ENCODE results near the gene ADGRB3. TPM values are rescaled to one million over a fixed set of nuclear protein-coding genes. Genes with fewer than 3 reads are reported as not detected.
"Not testable (repeated sequence)": the region's sequence is repeated elsewhere in the genome, so short reads cannot be mapped to it uniquely, and the experiment has no call there.

Gene ADGRB3
- total and polyA plus RNA-seq, 4 donors = 0.47 to 24.6 (median 1.9) TPM

GRCh38 chr6:68779366-68779765, 144.3 kb downstream of the ADGRB3 start:
- Histone ChIP-seq H3K27ac (ENCODE audit: low read depth in 1 of 2, low read length in 1 of 2) (no peak overlapping the region), H3K9ac (ENCODE audit: insufficient read depth in 1 of 2, low read length in 2 of 2) (peak overlapping the region in 1 of 2 donors; percentile 47), H3K36me3 (ENCODE audit: control insufficient read depth in 4 of 4, insufficient read depth in 4 of 4, low read length in 4 of 4) (no peaks in the 10 kb centered on the region), H3K4me1 (ENCODE audit: control insufficient read depth in 5 of 5, insufficient read depth in 5 of 5, low read length in 5 of 5) (peaks cover 0 to 33% (median 0%) of the 10 kb centered on the region in 5 donors), H3K4me3 (no peak overlapping the region), H3K27me3 (ENCODE audit: control insufficient read depth in 3 of 3, insufficient read depth in 3 of 3, low read length in 2 of 3) (no peaks in the 10 kb centered on the region), H3K9me3 (ENCODE audit: control insufficient read depth in 4 of 4, insufficient read depth in 3 of 4, low read length in 3 of 4) (no peaks in the 10 kb centered on the region)
- no peak for TF ChIP-seq CTCF (IDR thresholded peaks at IDR 0.05; ENCODE audit: control extremely low read depth, extremely low read depth)
- ATAC-seq (ENCODE audit: insufficient read depth, low FRiP score) = no peak
- WGBS, 2 donors = 56 to 67% methylated on average over 2 of the region's 2 CpGs
- peak in 1 of 3 donors; percentile 40 for DNase-seq

GRCh38 chr6:68790128-68790527, 155.0 kb downstream of the ADGRB3 start:
- H3K9me3 ChIP-seq (ENCODE audit: control insufficient read depth in 4 of 4, insufficient read depth in 3 of 4, low read length in 3 of 4); H3K4me1 ChIP-seq (ENCODE audit: control insufficient read depth in 5 of 5, insufficient read depth in 5 of 5, low read length in 5 of 5); ATAC-seq (ENCODE audit: insufficient read depth, low FRiP score); H3K4me3 ChIP-seq; H3K27me3 ChIP-seq (ENCODE audit: control insufficient read depth in 3 of 3, insufficient read depth in 3 of 3, low read length in 2 of 3); H3K9ac ChIP-seq (ENCODE audit: insufficient read depth in 1 of 2, low read length in 2 of 2); H3K36me3 ChIP-seq (ENCODE audit: control insufficient read depth in 4 of 4, insufficient read depth in 4 of 4, low read length in 4 of 4); H3K27ac ChIP-seq (ENCODE audit: low read depth in 1 of 2, low read length in 1 of 2); DNase-seq: not testable (repeated sequence)
- WGBS, 2 donors = 72 to 79% methylated on average over 6 of the region's 6 CpGs

GRCh38 chr6:68814976-68815375, 179.9 kb downstream of the ADGRB3 start:
- not testable (repeated sequence) for H3K9ac ChIP-seq (ENCODE audit: insufficient read depth in 1 of 2, low read length in 2 of 2); H3K27ac ChIP-seq (ENCODE audit: low read depth in 1 of 2, low read length in 1 of 2); H3K4me1 ChIP-seq (ENCODE audit: control insufficient read depth in 5 of 5, insufficient read depth in 5 of 5, low read length in 5 of 5); DNase-seq; ATAC-seq (ENCODE audit: insufficient read depth, low FRiP score); H3K4me3 ChIP-seq; H3K9me3 ChIP-seq (ENCODE audit: control insufficient read depth in 4 of 4, insufficient read depth in 3 of 4, low read length in 3 of 4); H3K27me3 ChIP-seq (ENCODE audit: control insufficient read depth in 3 of 3, insufficient read depth in 3 of 3, low read length in 2 of 3); H3K36me3 ChIP-seq (ENCODE audit: control insufficient read depth in 4 of 4, insufficient read depth in 4 of 4, low read length in 4 of 4)
- WGBS, 2 donors = 72 to 73% methylated on average over 5 of the region's 5 CpGs

- Histone ChIP-seq H3K4me3 (no peak overlapping the region), H3K9ac (ENCODE audit: insufficient read depth in 1 of 2, low read length in 2 of 2) (no peak overlapping the region), H3K27me3 (ENCODE audit: control insufficient read depth in 3 of 3, insufficient read depth in 3 of 3, low read length in 2 of 3) (no peaks in the 10 kb centered on the region), H3K36me3 (ENCODE audit: control insufficient read depth in 4 of 4, insufficient read depth in 4 of 4, low read length in 4 of 4) (no peaks in the 10 kb centered on the region), H3K4me1 (ENCODE audit: control insufficient read depth in 5 of 5, insufficient read depth in 5 of 5, low read length in 5 of 5) (no peaks in the 10 kb centered on the region), H3K9me3 (ENCODE audit: control insufficient read depth in 4 of 4, insufficient read depth in 3 of 4, low read length in 3 of 4) (no peaks in the 10 kb centered on the region), H3K27ac (ENCODE audit: low read depth in 1 of 2, low read length in 1 of 2) (no peak overlapping the region)
- no peak for DNase-seq
- no peak for TF ChIP-seq CTCF (IDR thresholded peaks at IDR 0.05; ENCODE audit: control extremely low read depth, extremely low read depth)
- no peak for ATAC-seq (ENCODE audit: insufficient read depth, low FRiP score)
Observed at GRCh38 chr6:68826501-68826900, 191.4 kb downstream of the ADGRB3 start.

GRCh38 chr6:68834551-68834950, 199.5 kb downstream of the ADGRB3 start:
- H3K9ac ChIP-seq (ENCODE audit: insufficient read depth in 1 of 2, low read length in 2 of 2) = no peak overlapping the region
- TF ChIP-seq CTCF (IDR thresholded peaks at IDR 0.05; ENCODE audit: control extremely low read depth, extremely low read depth) = no peak
- H3K9me3 ChIP-seq (ENCODE audit: control insufficient read depth in 4 of 4, insufficient read depth in 3 of 4, low read length in 3 of 4) = no peaks in the 10 kb centered on the region
- H3K36me3 ChIP-seq (ENCODE audit: control insufficient read depth in 4 of 4, insufficient read depth in 4 of 4, low read length in 4 of 4) = no peaks in the 10 kb centered on the region
- ATAC-seq (ENCODE audit: insufficient read depth, low FRiP score) = no peak
- H3K4me3 ChIP-seq = no peak overlapping the region
- WGBS, 2 donors = 63 to 64% methylated on average over 5 of the region's 5 CpGs
- H3K27ac ChIP-seq (ENCODE audit: low read depth in 1 of 2, low read length in 1 of 2) = no peak overlapping the region
- H3K27me3 ChIP-seq (ENCODE audit: control insufficient read depth in 3 of 3, insufficient read depth in 3 of 3, low read length in 2 of 3) = no peaks in the 10 kb centered on the region
- peaks cover 0 to 11% (median 0%) of the 10 kb centered on the region in 5 donors for H3K4me1 ChIP-seq (ENCODE audit: control insufficient read depth in 5 of 5, insufficient read depth in 5 of 5, low read length in 5 of 5)
- no peak for DNase-seq
